ENCODE measurements around the gene PDPN. TPM values are rescaled to one million over a fixed set of nuclear protein-coding genes. Genes with fewer than 3 reads are reported as not detected.

PDPN gene
- total and polyA plus RNA-seq, 9 donors = 17.6 to 65.4 (median 41.4) TPM

DNA sequence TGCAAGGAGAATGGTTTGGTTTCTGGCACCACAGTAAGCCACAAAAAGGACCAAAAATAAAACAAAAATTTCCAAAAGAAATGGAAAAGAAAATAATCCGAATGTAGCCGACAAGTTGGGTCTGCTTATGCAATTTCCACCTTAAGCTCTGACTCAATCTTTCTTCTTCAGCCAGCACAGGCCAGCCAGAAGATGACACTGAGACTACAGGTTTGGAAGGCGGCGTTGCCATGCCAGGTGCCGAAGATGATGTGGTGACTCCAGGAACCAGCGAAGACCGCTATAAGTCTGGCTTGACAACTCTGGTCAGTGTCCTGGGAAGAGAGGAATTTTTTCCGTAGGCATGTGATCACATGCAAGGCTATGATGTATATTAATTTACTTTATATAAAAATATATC is 23.4 kb downstream of the PDPN start:
- H3K36me3 ChIP-seq = no peaks in the 10 kb centered on the region
- no peak overlapping the region for H3K4me3 ChIP-seq
- H3K9me3 ChIP-seq = no peaks in the 10 kb centered on the region
- no peaks in the 10 kb centered on the region for H3K27me3 ChIP-seq
- peaks cover 5% of the 10 kb centered on the region for H3K4me1 ChIP-seq (ENCODE audit: insufficient read depth)
- TF ChIP-seq POLR2A (IDR thresholded peaks at IDR 0.05) (no peak), EP300 (IDR thresholded peaks at IDR 0.05) (no peak)
- TF ChIP-seq, protein P1, sequence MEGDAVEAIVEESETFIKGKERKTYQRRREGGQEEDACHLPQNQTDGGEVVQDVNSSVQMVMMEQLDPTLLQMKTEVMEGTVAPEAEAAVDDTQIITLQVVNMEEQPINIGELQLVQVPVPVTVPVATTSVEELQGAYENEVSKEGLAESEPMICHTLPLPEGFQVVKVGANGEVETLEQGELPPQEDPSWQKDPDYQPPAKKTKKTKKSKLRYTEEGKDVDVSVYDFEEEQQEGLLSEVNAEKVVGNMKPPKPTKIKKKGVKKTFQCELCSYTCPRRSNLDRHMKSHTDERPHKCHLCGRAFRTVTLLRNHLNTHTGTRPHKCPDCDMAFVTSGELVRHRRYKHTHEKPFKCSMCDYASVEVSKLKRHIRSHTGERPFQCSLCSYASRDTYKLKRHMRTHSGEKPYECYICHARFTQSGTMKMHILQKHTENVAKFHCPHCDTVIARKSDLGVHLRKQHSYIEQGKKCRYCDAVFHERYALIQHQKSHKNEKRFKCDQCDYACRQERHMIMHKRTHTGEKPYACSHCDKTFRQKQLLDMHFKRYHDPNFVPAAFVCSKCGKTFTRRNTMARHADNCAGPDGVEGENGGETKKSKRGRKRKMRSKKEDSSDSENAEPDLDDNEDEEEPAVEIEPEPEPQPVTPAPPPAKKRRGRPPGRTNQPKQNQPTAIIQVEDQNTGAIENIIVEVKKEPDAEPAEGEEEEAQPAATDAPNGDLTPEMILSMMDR (IDR thresholded peaks at IDR 0.05) = no peak
- no peak for DNase-seq
- WGBS, 3 donors = 71 to 80% (median 76%) methylated on average over 8 of the region's 8 CpGs
- intact Hi-C loops (cut with DNase I) = no loop called here
- no peak overlapping the region for H3K27ac ChIP-seq

DNA sequence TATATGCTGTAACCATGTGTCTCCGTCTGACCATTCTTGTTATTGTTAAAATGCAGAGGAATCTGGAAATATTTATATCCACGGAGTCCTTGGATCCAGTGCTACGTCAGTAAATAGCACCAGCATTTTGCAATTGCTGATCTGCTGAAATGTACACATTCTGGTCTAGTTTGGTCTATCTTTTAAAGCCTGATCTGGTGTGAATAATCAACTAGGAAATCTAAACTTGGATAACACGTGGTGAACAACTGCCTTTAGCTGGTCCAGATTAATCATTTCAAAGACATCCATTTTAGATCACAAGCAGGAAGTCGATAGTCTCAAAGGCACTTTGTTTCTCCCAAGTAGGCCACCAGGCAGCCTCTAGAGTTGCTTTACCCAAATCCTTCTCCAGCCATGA is 32.6 kb downstream of the PDPN start:
- H3K4me1 ChIP-seq (ENCODE audit: insufficient read depth) = peaks cover 12% of the 10 kb centered on the region
- no peak for TF ChIP-seq POLR2A (IDR thresholded peaks at IDR 0.05)
- no peak for TF ChIP-seq EP300 (IDR thresholded peaks at IDR 0.05)
- no peaks in the 10 kb centered on the region for H3K27me3 ChIP-seq
- no peaks in the 10 kb centered on the region for H3K36me3 ChIP-seq
- peak overlapping the region; percentile 9 to 56 for H3K27ac ChIP-seq
- H3K4me3 ChIP-seq = no peak overlapping the region
- no peaks in the 10 kb centered on the region for H3K9me3 ChIP-seq
- 9 to 40% (median 18%) methylated on average over 5 of the region's 5 CpGs for WGBS, 3 donors
- DNase-seq = no peak
- intact Hi-C loops (cut with DNase I) = no loop called here

DNA sequence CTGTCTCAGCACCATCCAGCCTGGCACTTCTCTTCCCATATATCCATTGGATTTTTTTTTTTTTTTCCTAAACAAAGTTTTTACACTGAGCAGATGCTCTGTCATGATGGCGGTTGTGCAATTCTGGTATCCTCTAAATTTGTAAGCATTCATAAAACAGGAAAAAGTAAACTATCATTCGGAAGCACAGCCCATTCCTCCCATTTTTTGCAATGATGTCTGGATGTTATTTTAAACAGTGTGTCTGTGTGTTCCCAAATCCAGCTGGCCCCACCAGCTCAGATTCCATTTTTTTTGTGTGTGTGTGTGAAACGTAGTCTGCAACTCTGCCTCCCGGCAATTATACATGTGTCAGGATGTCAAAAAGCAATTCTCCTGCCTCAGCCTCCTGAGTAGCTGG is 33.5 kb downstream of the PDPN start:
- peak overlapping the region; percentile 53 to 56 for H3K27ac ChIP-seq
- no peaks in the 10 kb centered on the region for H3K9me3 ChIP-seq
- no peaks in the 10 kb centered on the region for H3K36me3 ChIP-seq
- intact Hi-C loops (cut with DNase I) = no loop called here
- no peak overlapping the region for H3K4me3 ChIP-seq
- TF ChIP-seq, protein P1 (IDR thresholded peaks at IDR 0.05) = no peak
- peaks cover 12% of the 10 kb centered on the region for H3K4me1 ChIP-seq (ENCODE audit: insufficient read depth)
- H3K27me3 ChIP-seq = no peaks in the 10 kb centered on the region
- 15 to 37% (median 16%) methylated on average over 4 of the region's 4 CpGs for WGBS, 3 donors
- DNase-seq = peak in 2 of 5 donors; percentile 45 to 53

DNA sequence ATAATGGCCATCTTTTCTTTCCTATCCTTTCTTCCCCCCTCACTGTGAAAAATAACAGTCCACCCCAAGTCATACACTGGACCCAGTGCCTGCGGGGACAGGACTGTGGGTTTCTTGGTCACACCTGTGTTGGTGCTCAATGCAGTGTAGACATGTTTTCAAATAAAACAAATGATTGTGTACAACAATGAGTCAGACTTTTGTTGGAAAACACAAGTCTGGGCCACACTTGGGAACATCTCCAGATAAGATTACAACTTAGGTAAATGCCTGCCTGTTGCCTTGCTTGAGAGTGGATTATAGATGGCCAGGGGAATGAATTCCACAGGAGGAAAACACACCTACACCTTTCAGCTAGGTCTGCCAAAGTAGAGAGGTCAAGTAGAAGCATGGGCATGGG is 34.1 kb downstream of the PDPN start:
- peak overlapping the region; percentile 44 to 76 for H3K27ac ChIP-seq
- no peak for DNase-seq
- H3K36me3 ChIP-seq = no peaks in the 10 kb centered on the region
- H3K4me1 ChIP-seq (ENCODE audit: insufficient read depth) = peaks cover 12% of the 10 kb centered on the region
- H3K27me3 ChIP-seq = no peaks in the 10 kb centered on the region
- H3K4me3 ChIP-seq = no peak overlapping the region
- intact Hi-C loops (cut with DNase I) = no loop called here
- H3K9me3 ChIP-seq = no peaks in the 10 kb centered on the region
- TF ChIP-seq, protein P1 (IDR thresholded peaks at IDR 0.05) = no peak
- TF ChIP-seq EP300 (IDR thresholded peaks at IDR 0.05) (no peak), POLR2A (IDR thresholded peaks at IDR 0.05) (no peak)
- 58 to 74% (median 61%) methylated on average over 1 of the region's 1 CpG for WGBS, 3 donors

DNA sequence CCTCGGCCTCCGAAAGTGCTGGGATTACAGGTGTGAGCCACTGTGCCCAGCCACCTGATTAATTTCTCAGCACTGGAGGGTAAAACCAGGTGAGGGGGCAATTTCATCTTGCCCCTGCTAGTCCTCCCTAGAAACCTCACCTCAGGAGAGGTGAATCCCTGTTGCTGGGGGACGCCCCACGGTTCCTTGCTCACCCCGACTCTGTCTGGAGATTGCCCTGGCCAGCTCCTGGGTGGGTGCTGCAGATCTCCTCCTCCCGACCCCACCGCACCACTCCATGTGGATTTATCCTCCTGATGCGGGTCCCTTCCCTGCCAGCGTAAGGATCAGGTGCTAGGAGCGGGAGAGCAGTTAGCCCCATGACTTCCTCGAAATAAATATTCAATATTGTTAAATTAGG is 34.9 kb downstream of the PDPN start:
- no peak for DNase-seq
- Histone ChIP-seq H3K4me3 (no peak overlapping the region), H3K36me3 (no peaks in the 10 kb centered on the region), H3K9me3 (no peaks in the 10 kb centered on the region), H3K27me3 (no peaks in the 10 kb centered on the region), H3K27ac (peak overlapping the region in 1 of 2 donors; percentile 76), H3K4me1 (ENCODE audit: insufficient read depth) (peaks cover 12% of the 10 kb centered on the region)
- WGBS, 3 donors = 94 to 96% (median 95%) methylated on average over 11 of the region's 11 CpGs
- intact Hi-C loops (cut with DNase I) = no loop called here
- TF ChIP-seq, protein P1 (IDR thresholded peaks at IDR 0.05) = no peak
- no peak for TF ChIP-seq POLR2A (IDR thresholded peaks at IDR 0.05)
- TF ChIP-seq EP300 (IDR thresholded peaks at IDR 0.05) = no peak
